GM21515 (cell line): ENCODE measurements around the gene STX19.
A peak's percentile ranks its signal among the peaks of the same experiment; 100 is the strongest.
"Not testable (repeated sequence)": the region's sequence is repeated elsewhere in the genome, so short reads cannot be mapped to it uniquely, and the experiment has no call there.

Source experiments
- ATAC-seq: cut with Tn5 transposase; IDR thresholded peaks from one replicate; pipeline ENCODE4 v1.9.1; 2021; ENCODE audit not compliant: unreplicated experiment

Gene STX19

DNA sequence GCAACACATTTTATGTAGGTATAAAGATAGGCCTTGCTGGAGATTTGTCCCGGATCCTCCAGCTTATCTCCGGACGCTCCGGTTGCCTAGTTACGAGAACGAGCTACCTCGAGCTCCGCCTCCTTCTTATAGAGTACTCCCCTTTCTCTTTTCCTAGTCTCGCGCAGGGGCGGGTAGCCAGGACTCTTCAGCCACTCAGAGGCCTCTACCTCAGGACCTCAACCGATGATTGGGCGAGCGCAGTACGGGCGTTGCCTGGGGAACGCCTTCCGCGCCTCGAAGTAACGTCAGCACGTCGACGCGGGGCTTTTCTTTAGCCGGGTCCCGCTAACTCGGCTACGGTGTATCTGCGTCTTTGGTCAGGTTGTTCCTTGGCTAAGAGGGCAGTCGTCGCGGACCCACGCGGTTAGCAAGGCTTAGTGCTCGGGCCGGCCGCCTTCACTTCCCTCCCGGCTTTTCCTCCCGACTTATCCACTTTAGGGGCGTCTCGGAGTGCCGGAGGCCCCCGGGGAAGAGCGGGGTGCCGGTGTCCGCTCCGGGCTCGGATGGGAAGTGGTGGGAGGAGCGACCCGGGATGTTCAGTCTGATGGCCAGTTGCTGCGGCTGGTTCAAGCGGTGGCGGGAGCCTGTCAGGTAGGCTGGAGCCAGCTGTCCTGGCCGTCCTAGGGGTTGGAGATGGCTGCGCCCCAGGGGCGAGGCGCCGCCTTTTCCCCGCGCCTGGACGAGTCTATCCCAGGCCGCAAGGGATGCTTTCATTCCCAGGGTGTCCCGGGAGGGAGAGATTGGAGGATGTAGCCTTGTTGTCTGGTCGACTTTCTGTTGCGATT is 48.3 kb downstream of the STX19 start, which contains the start of gene ARL13B:
Gene ARL13B, plus strand, starts transcription at position 306 of the 827 bp plus-strand sequence. Its CDS starts 269 bp downstream, at position 575.
- peak; percentile 100 for ATAC-seq

- ATAC-seq: peak; percentile 91
Observed at GRCh38 chr3:93973131-93974126, 55.0 kb downstream of the STX19 start, which contains the start of gene PROS1. TSS of gene PROS1 (minus strand) at chr3:93973896. CDS start at chr3:93973749, 147 bp downstream.

GRCh38 chr3:93969997-93970396 is 58.4 kb downstream of the STX19 start:
- ATAC-seq: no peak

DNA sequence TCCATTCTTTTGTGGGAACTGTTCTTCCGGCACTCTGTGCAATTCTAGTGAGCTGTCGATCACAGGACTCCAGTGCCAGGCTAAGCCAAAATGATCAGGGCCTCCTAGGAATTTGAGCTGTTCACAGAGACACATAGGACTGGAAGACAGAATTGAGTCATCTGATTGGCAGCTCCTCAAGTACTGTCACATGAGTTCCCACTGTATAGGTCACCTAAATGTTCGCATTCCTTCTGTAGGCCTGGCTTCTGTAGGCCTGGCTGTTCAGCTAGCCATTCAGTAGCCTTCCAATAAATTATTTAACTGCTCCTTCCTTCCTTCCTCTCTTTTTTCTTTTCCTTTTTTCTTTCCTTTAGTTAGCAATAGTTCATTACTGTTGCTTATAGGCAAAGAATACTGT is 59.0 kb downstream of the STX19 start:
- ATAC-seq: no peak

DNA sequence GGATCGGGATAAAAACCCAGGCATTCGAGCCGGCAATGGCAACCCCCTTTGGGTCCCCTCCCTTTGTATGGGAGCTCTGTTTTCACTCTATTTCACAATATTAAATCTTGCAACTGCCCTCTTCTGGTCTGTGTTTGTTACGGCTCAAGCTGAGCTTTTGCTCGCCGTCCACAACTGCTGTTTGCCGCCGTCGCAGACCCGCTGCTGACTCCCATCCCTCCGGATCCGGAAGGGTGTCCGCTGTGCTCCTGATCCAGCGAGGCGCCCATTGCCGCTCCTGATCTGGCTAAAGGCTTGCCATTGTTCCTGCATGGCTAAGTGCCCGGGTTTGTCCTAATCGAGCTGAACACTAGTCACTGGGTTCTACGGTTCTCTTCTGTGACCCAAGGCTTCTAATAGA is 63.3 kb downstream of the STX19 start:
- not testable (repeated sequence) for ATAC-seq
